Body of pancreas (tissue), 4 donors: ENCODE results near the gene CLCN5.

Experiments used
- POLR2A ChIP-seq, 3 donors: fragments of 450-650 bp; IDR thresholded peaks; one replicate each; pipeline ENCODE4 v1.6.1; 2016; ENCODE audit warnings: antibody characterized with exemption in 3 of 3, mild to moderate bottlenecking in 2 of 3
- TF ChIP-seq, protein P1 (sequence below), 7 experiments: fragments of 450-650 bp in 4 of 7; fragments of 200-600 bp in 3 of 7; sonication (generic) in 3 of 7; IDR thresholded peaks; one replicate each; pipeline ENCODE4 v1.5.1; 2016 to 2019; ENCODE audit warnings: antibody characterized with exemption in 7 of 7

DNA sequence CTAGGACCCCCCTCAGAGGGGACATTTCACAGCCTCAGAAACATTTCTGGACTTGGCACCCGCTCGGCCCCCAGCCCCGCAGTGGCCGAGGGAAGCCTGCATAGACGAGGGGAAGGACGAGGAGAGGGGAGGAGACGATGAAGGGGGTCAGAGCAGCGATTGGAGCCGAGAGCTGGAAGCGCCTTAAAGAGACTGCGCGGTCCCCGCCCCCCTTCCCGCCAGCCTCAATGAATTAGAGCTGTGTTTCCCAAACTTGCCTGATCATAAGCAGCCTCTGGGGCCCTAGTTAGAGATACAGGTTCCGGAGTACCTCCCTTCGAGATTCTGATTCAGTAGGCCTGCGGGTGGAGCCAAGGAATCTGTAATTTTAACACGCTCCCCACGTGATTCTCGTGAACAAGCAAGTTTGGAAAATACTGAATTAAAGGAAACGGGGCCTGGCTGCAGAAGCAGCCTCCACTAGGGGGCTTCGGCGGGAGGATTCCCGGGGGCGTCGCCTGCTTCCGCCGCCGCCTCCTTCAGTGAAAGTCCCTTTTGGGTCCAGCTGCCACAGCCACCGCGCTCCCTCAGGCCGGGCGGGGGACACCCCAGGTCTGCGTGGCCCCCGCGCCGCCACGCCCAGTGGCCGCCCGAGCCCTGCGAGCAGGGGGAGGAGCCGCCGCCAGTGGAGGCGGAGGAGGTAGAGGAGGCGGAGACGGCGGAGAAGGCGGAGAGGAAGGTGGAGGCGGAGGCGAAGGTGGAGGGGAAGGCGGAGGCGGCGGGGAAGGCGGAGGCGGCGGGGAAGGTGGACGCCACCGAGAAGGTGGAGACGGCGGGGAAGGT, 43.4 kb upstream of the CLCN5 start, which contains the start of gene USP27X:
- TF ChIP-seq, protein P1, sequence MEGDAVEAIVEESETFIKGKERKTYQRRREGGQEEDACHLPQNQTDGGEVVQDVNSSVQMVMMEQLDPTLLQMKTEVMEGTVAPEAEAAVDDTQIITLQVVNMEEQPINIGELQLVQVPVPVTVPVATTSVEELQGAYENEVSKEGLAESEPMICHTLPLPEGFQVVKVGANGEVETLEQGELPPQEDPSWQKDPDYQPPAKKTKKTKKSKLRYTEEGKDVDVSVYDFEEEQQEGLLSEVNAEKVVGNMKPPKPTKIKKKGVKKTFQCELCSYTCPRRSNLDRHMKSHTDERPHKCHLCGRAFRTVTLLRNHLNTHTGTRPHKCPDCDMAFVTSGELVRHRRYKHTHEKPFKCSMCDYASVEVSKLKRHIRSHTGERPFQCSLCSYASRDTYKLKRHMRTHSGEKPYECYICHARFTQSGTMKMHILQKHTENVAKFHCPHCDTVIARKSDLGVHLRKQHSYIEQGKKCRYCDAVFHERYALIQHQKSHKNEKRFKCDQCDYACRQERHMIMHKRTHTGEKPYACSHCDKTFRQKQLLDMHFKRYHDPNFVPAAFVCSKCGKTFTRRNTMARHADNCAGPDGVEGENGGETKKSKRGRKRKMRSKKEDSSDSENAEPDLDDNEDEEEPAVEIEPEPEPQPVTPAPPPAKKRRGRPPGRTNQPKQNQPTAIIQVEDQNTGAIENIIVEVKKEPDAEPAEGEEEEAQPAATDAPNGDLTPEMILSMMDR (IDR thresholded peaks at IDR 0.05), result peak; percentile 24 to 67 (median 55)
- peak; percentile 56 to 73 (median 64) for TF ChIP-seq POLR2A (IDR thresholded peaks at IDR 0.05)
